AML-193 (cell line): ENCODE data around the gene NT5C2.
"Not testable (repeated sequence)": the region's sequence is repeated elsewhere in the genome, so short reads cannot be mapped to it uniquely, and the experiment has no call there.

Experiments
- DNase-seq, 2 experiments: peaks; one replicate each; lab custom pipeline; 2025; lab: John Stamatoyannopoulos, UW

NT5C2 gene

GRCh38 chr10:103193107-103193819 lies at the start of gene NT5C2:
Gene NT5C2 (minus strand): TSS chr10:103193272. CDS start chr10:103174958, 18,314 bp downstream.
- peak; percentile 48 to 70 for DNase-seq

- peak; percentile 46 to 60 for DNase-seq
Measured at GRCh38 chr10:103241262-103242011, 48.4 kb upstream of the NT5C2 start.

- no peak for DNase-seq
Measured at GRCh38 chr10:103238506-103239252, 45.6 kb upstream of the NT5C2 start.

- no peak for DNase-seq
Measured at GRCh38 chr10:103235775-103236174, 42.7 kb upstream of the NT5C2 start.

GRCh38 chr10:103232772-103233488 lies 39.9 kb upstream of the NT5C2 start:
- no peak for DNase-seq

GRCh38 chr10:103232131-103232673 lies 39.1 kb upstream of the NT5C2 start:
- DNase-seq, result no peak

- no peak for DNase-seq
Measured at GRCh38 chr10:103231047-103231551, 38.0 kb upstream of the NT5C2 start.

GRCh38 chr10:103227416-103227815 lies 34.3 kb upstream of the NT5C2 start:
- no peak for DNase-seq

GRCh38 chr10:103225939-103226338 lies 32.9 kb upstream of the NT5C2 start:
- DNase-seq, result no peak

GRCh38 chr10:103224721-103225120 lies 31.6 kb upstream of the NT5C2 start:
- DNase-seq, result not testable (repeated sequence)

GRCh38 chr10:103224133-103224532 lies 31.1 kb upstream of the NT5C2 start:
- DNase-seq, result no peak

- DNase-seq, result not testable (repeated sequence)
Measured at GRCh38 chr10:103216362-103216761, 23.3 kb upstream of the NT5C2 start.

GRCh38 chr10:103215601-103216000 lies 22.5 kb upstream of the NT5C2 start:
- no peak for DNase-seq

GRCh38 chr10:103210262-103210661 lies 17.2 kb upstream of the NT5C2 start:
- DNase-seq, result not testable (repeated sequence)

- DNase-seq, result not testable (repeated sequence)
Measured at GRCh38 chr10:103207643-103208042, 14.6 kb upstream of the NT5C2 start.

- no peak for DNase-seq
Measured at GRCh38 chr10:103207141-103207540, 14.1 kb upstream of the NT5C2 start.

- DNase-seq, result not testable (repeated sequence)
Measured at GRCh38 chr10:103206715-103207114, 13.6 kb upstream of the NT5C2 start.

GRCh38 chr10:103205401-103205800 lies 12.3 kb upstream of the NT5C2 start:
- not testable (repeated sequence) for DNase-seq

GRCh38 chr10:103204353-103205255 lies 11.5 kb upstream of the NT5C2 start:
- no peak for DNase-seq

- no peak for DNase-seq
Measured at GRCh38 chr10:103203466-103203865, 10.4 kb upstream of the NT5C2 start.
